ENCODE measurements around the gene PPP2R2D.

PPP2R2D gene

DNA sequence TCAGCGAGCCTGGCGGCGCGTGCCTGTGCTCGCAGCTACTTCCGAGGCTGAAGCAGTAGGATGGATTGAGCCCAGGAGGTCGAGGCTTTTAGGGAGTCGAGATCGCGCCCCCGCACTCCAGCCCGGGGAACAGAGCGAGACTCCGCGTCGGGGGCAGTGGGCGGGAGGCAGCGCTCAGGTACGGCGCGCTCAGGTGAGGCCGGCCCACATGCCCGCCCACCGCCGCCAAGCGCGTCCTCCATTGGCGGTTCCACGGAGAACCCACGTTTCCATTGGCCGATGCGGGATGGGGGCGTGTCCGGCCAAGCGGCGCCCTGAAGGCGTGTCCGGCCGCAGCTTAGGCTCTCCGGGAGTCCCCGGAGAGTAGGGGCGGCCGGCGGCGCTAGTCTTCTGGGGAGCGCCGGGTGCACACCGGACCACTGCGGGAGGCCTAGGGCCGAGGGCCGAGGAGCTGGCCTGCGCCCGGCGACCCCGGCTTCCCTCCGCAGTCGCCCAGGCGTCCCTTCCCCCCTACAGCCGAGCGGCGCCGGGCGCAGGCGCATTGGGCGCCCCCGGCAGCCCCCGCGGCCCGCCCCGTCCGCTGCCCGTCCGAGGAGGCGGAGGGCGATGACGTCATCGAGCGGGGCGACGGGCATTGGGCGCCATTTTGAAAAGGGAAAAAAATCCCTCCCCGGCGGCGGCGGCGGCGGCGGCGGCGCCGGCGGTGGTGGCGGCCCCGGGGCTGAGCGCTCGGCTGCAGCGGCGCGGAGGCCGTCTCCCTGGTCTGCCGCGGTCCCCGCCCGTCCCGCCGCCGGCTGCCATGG lies at the start of gene PPP2R2D:
PPP2R2D (plus strand) TSS at position 659 of the 803 bp plus-strand sequence; CDS start at position 800, 141 bp downstream.
- TF ChIP-seq CTCF (IDR thresholded peaks at IDR 0.05; ENCODE audit: control extremely low read depth, extremely low read depth, low read depth, missing control alignments) = no peak
- CTCF ChIA-PET = interaction anchor here (0.8 to 6.3 kb wide), 14 partner anchors 8 to 1790 kb away, joined by 3 to 33 read pairs (median 4); partner anchors contain the start of genes BNIP3 and C10orf143
- POLR2A ChIA-PET = interaction anchor here (0.7 kb wide), 1 partner anchor 1789 kb away, joined by 3 read pairs; the partner anchor contains the start of gene C10orf143
- peak; percentile 98 for DNase-seq (ENCODE audit: extremely low spot score)

DNA sequence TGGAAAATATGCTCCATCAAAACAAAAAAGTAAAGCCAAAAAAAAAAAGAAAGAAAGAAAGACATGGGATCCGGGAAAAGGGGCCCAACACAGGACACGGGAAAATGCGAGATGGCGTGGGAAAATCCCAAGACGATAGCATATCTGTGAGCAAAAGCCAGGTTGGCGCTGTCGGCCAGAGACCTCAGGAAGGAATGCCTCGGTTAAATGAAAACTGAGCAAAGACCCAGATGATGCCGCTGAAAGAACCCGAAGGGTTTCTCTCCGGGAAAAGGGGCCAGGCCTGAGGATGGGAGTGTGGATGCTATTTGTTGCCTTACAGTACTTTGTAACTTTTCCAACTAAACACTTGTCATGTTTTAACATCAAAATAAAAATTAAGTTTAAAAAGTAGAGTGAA lies 49.5 kb upstream of the PPP2R2D start:
- ChIA-PET POLR2A (no interaction called here), CTCF (no interaction called here)
- no peak for TF ChIP-seq CTCF (IDR thresholded peaks at IDR 0.05; ENCODE audit: control extremely low read depth, extremely low read depth, low read depth, missing control alignments)
- DNase-seq (ENCODE audit: extremely low spot score) = no peak

DNA sequence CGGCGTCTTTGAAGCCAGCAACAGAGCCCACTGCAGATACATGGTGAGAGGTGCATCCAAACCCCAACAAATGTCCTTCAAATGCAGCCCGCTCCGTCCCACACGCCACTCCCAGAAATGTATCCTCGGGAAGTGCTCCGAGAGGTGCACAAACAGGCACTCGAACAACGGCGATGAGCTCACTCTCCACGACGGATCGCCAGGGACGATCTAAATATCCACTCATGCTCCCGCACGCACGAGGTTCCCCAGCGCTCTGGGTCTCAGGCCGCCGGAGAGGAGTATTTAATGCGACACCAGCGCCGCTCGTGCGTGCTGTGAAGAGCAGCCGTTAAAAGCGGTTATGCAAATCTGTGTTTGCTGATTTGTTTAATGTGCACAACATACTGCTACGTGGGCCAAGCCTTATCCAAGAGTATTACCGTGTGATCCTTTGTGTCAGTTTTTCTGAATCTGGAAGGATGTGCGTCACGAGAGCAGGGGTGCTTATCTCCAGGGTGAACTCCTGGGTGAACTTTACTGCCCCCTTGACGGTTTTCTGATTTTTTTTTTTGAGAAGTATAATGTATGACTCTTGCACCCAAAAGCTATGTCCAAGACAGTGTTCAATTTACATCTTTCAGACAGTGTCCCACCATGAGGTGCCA lies 48.5 kb upstream of the PPP2R2D start:
- DNase-seq (ENCODE audit: extremely low spot score) = no peak
- POLR2A ChIA-PET = no interaction called here
- TF ChIP-seq CTCF (IDR thresholded peaks at IDR 0.05; ENCODE audit: control extremely low read depth, extremely low read depth, low read depth, missing control alignments) = no peak
- CTCF ChIA-PET = no interaction called here

DNA sequence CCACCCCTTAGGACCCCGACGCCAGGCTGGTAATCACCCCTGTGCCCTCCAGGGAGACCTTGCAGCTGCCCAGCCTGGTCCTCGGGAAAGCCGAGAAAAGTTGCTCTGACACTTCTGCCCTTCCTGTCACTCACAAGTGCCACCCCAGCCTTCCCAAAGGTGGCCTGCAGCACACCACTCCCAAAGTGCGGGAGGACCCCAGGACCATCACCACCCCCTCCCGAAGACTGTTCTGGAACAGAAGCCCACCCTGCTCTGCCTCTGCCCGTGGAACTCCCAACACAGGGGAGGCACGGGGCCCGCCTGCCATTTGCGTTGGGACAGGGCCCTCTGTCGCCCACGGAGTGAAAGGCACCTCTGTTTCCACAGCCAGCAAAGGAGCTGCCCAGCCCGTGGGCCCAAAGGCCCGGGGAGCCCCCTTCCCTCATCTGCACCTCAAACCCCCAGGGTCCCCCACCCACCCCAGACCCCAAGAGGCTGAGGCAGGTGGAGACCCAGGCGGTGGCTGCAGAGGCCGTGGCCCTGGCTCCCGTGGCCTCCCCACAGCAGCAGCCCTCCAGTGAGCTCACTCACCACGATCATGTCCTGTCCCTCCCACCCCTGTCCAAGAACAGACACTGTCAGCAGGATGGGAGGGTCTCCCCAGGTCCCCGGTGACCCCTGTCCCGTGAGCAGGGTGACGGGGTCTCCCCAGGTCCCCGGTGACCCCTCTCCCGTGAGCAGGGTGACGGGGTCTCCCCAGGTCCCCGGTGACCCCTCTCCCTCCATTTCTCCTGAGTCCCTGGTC lies 47.8 kb upstream of the PPP2R2D start:
- POLR2A ChIA-PET = no interaction called here
- CTCF ChIA-PET = no interaction called here
- DNase-seq (ENCODE audit: extremely low spot score) = no peak
- no peak for TF ChIP-seq CTCF (IDR thresholded peaks at IDR 0.05; ENCODE audit: control extremely low read depth, extremely low read depth, low read depth, missing control alignments)

DNA sequence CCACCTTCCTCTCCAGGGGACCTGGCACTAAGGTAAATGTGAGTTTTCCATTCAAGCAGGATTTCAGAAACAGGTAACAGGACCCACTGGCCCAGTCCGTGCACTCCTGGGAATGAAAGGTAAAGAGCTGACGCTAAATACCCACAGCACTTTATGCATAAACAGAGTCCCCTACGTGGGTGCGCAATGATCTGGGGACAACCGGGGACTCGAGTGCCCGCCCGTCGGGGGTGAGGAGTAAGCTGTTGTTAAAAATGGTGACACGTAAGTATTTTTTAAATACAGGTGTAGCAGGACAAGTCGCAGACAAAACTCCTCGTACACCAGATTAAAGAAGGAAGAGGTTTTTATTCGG lies 47.2 kb upstream of the PPP2R2D start:
- ChIA-PET POLR2A (no interaction called here), CTCF (no interaction called here)
- TF ChIP-seq CTCF (IDR thresholded peaks at IDR 0.05; ENCODE audit: control extremely low read depth, extremely low read depth, low read depth, missing control alignments) = no peak
- no peak for DNase-seq (ENCODE audit: extremely low spot score)

- ChIA-PET CTCF (no interaction called here), POLR2A (no interaction called here)
- TF ChIP-seq CTCF (IDR thresholded peaks at IDR 0.05; ENCODE audit: control extremely low read depth, extremely low read depth, low read depth, missing control alignments) = no peak
- DNase-seq (ENCODE audit: extremely low spot score) = no peak
Observed at GRCh38 chr10:131854579-131855335, 46.1 kb upstream of the PPP2R2D start.
